ENCODE measurements around the gene HSPA9.

Gene HSPA9

DNA sequence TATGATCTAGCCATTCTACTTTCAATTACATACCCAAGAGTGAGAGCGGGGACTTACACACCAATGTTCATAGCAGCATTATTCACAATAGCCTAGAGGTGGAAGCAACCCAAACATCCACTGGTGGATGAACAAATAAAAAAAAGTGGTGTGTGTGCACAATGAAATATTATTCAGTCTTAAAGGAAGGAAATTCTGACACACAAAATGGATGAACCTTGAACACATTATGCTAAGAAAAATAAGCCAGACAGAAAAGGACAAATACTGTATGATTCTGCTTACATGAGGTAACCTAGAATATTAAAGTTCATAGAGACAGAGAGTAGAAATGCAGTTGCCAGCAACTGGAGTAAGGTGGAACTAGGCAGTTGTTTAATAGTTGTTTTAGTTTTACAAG is 54.2 kb downstream of the HSPA9 start:
- TF ChIP-seq, protein P1, sequence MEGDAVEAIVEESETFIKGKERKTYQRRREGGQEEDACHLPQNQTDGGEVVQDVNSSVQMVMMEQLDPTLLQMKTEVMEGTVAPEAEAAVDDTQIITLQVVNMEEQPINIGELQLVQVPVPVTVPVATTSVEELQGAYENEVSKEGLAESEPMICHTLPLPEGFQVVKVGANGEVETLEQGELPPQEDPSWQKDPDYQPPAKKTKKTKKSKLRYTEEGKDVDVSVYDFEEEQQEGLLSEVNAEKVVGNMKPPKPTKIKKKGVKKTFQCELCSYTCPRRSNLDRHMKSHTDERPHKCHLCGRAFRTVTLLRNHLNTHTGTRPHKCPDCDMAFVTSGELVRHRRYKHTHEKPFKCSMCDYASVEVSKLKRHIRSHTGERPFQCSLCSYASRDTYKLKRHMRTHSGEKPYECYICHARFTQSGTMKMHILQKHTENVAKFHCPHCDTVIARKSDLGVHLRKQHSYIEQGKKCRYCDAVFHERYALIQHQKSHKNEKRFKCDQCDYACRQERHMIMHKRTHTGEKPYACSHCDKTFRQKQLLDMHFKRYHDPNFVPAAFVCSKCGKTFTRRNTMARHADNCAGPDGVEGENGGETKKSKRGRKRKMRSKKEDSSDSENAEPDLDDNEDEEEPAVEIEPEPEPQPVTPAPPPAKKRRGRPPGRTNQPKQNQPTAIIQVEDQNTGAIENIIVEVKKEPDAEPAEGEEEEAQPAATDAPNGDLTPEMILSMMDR (IDR thresholded peaks at IDR 0.05) = no peak

DNA sequence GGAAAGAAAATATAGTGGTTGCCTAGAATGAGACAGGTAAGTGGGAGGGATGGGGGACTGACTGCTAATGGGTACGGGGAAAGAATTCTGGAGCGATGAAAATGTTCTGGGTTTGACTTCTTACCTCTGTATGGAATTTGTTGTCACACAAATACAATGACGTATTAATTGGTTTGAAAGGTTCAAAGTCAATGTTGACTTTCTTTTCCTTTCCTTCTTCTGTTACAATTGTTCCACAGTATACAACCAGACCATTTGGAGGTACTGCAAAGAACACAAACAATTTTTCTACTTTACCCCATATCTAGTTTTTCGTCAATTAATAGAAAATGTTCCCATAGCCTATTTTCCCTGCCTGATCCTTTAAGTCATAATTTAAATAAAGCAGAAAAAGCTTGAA is 57.8 kb downstream of the HSPA9 start:
- TF ChIP-seq, protein P1 (IDR thresholded peaks at IDR 0.05) = no peak

DNA sequence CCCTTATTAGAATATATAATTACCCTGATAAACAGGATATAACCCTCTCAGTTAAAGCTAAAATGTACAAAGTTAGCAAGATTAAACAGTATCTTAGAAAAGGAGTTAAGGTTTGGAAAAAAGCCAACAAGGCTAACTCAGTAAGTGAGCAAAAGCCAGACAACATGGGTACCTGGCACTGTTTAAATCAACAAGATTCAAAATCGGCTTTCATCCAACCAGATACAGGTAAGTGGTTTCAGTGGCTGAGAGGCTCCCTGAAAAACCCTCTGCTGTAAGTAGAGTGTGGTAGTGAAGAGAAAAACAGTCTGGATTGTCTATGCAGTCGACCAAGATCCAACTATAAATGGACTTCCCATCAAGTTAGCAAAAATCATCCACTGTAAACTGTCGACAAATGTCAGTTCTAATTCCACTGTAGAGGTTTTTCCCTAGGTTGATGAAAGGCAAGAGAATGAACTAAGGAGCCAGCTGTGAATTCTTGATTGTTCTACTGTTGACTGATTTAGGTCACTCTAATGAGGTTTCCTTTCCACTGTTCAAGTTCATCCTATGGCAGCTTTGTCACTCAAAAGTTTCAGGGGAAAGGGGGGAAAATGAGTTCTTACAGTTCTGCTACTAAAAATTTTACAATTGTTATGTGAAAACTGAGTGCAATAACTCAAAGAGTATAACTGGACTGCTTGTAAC is 59.5 kb downstream of the HSPA9 start:
- TF ChIP-seq, protein P1 (IDR thresholded peaks at IDR 0.05) = no peak

DNA sequence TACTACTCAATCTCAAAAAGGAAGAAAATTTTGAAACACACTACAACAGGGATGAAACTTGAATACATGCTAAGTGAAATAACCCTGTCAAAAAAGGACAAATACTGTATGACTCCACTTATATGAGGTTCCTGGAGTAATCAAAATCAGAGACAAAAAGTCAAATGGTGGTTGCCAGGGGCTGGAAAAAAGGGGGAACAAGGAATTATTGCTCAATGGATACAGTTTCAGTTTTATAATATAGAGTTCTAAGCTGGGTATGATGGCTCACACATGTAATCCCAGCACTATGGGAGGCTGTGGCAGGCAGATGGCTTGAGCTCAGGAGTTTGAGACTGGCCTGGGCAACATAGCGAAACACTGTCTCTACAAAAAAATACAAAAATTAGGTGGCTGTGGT is 61.2 kb downstream of the HSPA9 start:
- TF ChIP-seq, protein P1 (IDR thresholded peaks at IDR 0.05) = no peak

DNA sequence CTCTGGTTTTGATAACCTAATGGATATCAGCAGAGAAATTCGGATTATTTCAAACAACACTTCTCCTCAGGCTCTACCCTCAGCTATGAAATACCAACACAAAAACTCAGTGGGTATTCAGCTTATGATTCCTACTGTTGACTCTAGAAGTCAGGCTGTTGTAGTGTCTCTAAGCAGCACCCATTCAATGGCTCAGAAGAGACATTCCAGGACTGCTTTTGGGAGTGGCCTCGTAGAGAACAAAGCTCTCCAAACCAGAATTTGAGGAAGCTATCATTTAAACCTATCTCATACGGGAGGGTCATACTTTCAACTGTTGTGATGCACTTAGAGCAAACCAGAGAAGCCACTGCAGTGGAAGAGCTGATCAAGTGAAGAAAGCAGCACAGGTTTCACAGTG is 66.2 kb downstream of the HSPA9 start:
- TF ChIP-seq, protein P1 (IDR thresholded peaks at IDR 0.05) = no peak

DNA sequence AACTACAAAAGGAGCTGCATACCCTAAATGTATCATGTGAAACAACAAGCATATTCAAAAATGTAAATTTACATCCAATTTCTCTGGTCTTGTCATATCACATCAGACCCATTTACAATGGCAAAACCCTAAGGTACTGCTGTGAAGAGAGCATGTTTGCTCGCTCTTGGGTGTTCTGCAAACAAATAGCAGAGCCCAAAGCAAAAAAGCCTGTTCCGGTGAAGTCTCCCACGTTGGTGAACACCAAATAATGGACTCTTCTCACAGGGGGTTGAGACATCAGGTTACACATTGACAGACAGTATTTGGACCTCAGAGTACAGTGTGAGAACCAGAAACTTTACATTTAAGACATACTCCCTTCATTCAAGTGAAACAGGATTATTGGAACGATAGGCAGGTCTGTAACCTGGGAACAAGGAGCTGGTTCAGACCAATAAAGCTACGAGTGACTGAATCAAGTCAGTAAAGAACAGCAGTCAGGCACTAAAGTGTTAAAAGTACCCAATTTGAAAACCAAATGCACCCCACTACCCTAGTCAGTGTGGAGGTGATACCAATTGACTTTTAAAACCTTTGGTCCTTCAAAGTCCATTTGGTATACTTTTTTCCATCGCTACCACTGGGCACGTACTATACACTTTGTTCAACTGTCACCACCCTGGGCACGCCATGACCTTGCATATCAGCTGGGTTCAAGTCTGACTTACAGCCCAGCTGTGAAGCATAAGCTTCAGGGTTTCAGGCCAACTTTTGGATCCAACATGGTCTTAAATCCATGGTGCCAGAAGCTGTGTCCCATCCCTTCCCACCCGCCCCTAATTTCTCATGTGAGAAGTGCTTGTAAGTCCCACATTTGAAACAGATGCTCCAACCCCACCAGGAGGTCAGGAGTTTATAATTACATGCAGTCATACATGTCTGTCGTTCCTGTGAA is 68.6 kb downstream of the HSPA9 start:
- TF ChIP-seq, protein P1 (IDR thresholded peaks at IDR 0.05) = no peak

DNA sequence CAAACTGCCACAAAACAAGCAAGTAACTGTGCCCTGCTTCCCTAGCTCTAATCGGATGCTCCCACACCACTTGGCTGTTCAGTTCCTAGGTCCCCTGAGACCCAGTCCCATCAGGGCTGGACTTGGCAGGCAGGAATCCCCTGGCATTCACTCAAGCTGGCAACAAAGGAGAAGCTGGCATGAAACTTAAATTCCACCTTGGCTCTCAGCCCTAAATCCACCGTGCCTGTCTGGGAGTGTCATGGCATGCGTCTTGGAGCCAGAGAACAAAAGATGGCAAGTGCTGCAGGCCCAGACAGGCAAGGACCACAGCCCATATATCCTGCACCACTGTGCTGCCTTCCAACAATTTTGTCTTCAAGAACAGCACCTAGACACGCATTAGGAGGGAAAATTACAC is 70.4 kb downstream of the HSPA9 start:
- TF ChIP-seq, protein P1 (IDR thresholded peaks at IDR 0.05) = no peak

Measured in LNCAP (cell line).